Fibroblast of lung (primary cell): ENCODE measurements around the gene RAET1G. TPM values are rescaled to one million over a fixed set of nuclear protein-coding genes. Genes with fewer than 3 reads are reported as not detected.
"Not testable (repeated sequence)": the region's sequence is repeated elsewhere in the genome, so short reads cannot be mapped to it uniquely, and the experiment has no call there.

Experiments used
- DNase-seq, 2 donors: peaks; one replicate each; pipeline versions ENCODE4 v3.0.0 to v3.0.0-alpha.2; 2010; ENCODE audit warnings: low read depth in 2 of 2
- H2AFZ ChIP-seq: 2 replicates; pipeline ENCODE4 v1.5.1; 2012; ENCODE audit warnings: low read length, control low read depth, inconsistent platforms
- H3K27ac ChIP-seq: 2 replicates; pipeline ENCODE4 v1.5.1; 2011; ENCODE audit warnings: low read length, control low read depth; ENCODE audit not compliant: insufficient read depth
- H3K27me3 ChIP-seq: 2 replicates; pipeline ENCODE4 v1.5.1; 2011; ENCODE audit warnings: mild to moderate bottlenecking, low read length; ENCODE audit not compliant: control insufficient read depth, insufficient read depth
- H3K36me3 ChIP-seq: 2 replicates; pipeline ENCODE4 v1.5.1; 2011; ENCODE audit warnings: low read length; ENCODE audit not compliant: control insufficient read depth, insufficient read depth
- H3K4me1 ChIP-seq: 2 replicates; pipeline ENCODE4 v1.5.1; 2011; ENCODE audit warnings: low read length; ENCODE audit not compliant: control insufficient read depth, insufficient read depth; ENCODE audit errors: extremely low read depth
- H3K4me2 ChIP-seq: 2 replicates; pipeline ENCODE4 v1.5.1; 2011; ENCODE audit warnings: low read length, control low read depth; ENCODE audit not compliant: insufficient read depth; ENCODE audit errors: extremely low read depth
- H3K4me3 ChIP-seq, 4 experiments: fragments of 200-600 bp in 1 of 4; sonication (generic) in 1 of 4; replicated peaks in 1 of 4; 2 replicates each; pipeline ENCODE4 v1.5.1; 2011 to 2016; ENCODE audit warnings: low read length in 4 of 4, low read depth in 3 of 4, mild to moderate bottlenecking in 3 of 4, control low read depth in 2 of 4, inconsistent platforms in 1 of 4, mixed read lengths in 1 of 4; ENCODE audit not compliant: insufficient read depth in 1 of 4; ENCODE audit errors: control extremely low read depth in 1 of 4
- H3K79me2 ChIP-seq: 2 replicates; pipeline ENCODE4 v1.5.1; 2012; ENCODE audit warnings: mild to moderate bottlenecking, low read length, inconsistent platforms; ENCODE audit not compliant: control insufficient read depth, insufficient read depth
- H3K9ac ChIP-seq: 2 replicates; pipeline ENCODE4 v1.5.1; 2011; ENCODE audit warnings: mild to moderate bottlenecking, low read length, control low read depth; ENCODE audit not compliant: insufficient read depth
- H3K9me3 ChIP-seq: 2 replicates; pipeline ENCODE4 v1.5.1; 2012; ENCODE audit warnings: low read depth, low read length; ENCODE audit not compliant: control insufficient read depth, insufficient read depth
- H4K20me1 ChIP-seq: 2 replicates; pipeline ENCODE4 v1.5.1; 2011; ENCODE audit warnings: low read length; ENCODE audit not compliant: control insufficient read depth, insufficient read depth; ENCODE audit errors: extremely low read depth
- CTCF ChIP-seq, 2 donors: IDR thresholded peaks in 1 of 2; conservative IDR thresholded peaks in 1 of 2; 1 replicate in 1 of 2; 2 replicates in 1 of 2; pipeline ENCODE4 v1.5.1; 2011 to 2012; ENCODE audit warnings: low read length in 2 of 2, control low read depth in 1 of 2, inconsistent platforms in 1 of 2, low read depth in 1 of 2, mild to moderate bottlenecking in 1 of 2
- EZH2 ChIP-seq: IDR thresholded peaks from 2 replicates; pipeline ENCODE4 v1.5.1; 2012; ENCODE audit warnings: low read length, control low read depth, mild to moderate bottlenecking; ENCODE audit errors: missing control alignments
- polyA plus RNA-seq, 2 donors: library from polyadenylated mRNA; depleted of rRNA in 1 of 2; stranded (reverse) in 1 of 2; unstranded in 1 of 2; fragments of >200 nt; gene quantifications; 2 replicates each; pipeline ENCODE4 v1.2.1, GENCODE V29; 2011 to 2012; ENCODE audit warnings: missing spikeins in 1 of 2
- total RNA-seq: library from RNA; depleted of rRNA; stranded (reverse); fragments of >200 nt; gene quantifications from 2 replicates; pipeline ENCODE4 v1.2.1, GENCODE V29; 2014

Gene RAET1G
- total and polyA plus RNA-seq, 2 donors (not counting 1 experiment from before 2014, with no cell fraction given): 3.3 to 8.8 TPM

DNA sequence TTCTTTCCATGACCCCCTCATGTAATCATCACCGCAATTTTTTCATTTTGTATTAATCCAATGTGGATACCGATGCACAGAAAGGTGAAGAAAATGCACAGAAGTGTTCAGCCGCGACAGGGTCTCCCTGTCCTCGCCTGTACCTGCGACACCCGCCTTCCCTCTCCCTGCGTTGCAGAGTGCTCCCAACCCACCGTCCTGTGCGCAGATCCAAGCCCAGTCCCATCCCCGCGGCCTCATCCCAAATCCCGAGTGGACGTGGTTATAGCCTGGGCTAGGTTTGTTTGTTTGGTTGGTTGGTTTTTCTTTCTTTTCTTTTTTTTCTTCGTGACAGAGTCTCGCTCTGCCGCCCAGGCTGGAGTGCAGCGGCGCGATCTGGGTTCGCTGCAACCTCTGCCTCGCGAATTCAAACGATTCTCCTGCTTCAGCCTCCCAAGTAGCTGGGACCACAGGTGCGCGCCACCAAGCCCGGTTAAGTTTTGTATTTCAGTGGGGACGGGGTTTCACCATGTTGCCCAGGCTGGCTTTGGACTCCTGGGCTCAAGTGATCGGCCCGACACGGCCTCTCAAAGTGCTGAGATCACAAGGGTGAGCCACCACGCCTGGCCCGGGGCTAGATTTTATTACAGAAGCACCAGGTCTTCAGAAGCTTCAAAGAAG, 536 bp upstream of the RAET1G start:
- Histone ChIP-seq H3K9ac (no peak overlapping the region), H3K9me3 (no peaks in the 10 kb centered on the region), H3K36me3 (no peaks in the 10 kb centered on the region), H3K27ac (no peak overlapping the region), H2AFZ (peak overlapping the region; percentile 71), H3K4me1 (peaks cover 6% of the 10 kb centered on the region), H3K27me3 (no peaks in the 10 kb centered on the region), H3K4me3 (peak overlapping the region; percentile 41 to 77 (median 69)), H3K4me2 (peak overlapping the region; percentile 79), H4K20me1 (no peaks in the 10 kb centered on the region), H3K79me2 (no peaks in the 10 kb centered on the region)
- no peak for DNase-seq
- no peak for TF ChIP-seq CTCF (conservative IDR thresholded peaks at IDR 0.05 in 1 of 2, IDR thresholded peaks at IDR 0.05 in 1 of 2; ENCODE audit: low read depth in 1 of 2, low read length in 2 of 2)
- no peak for TF ChIP-seq EZH2

GRCh38 chr6:149922091-149922490, 830 bp downstream of the RAET1G start:
- peak overlapping the region; percentile 79 for H3K4me2 ChIP-seq
- not testable (repeated sequence) for H3K79me2 ChIP-seq, DNase-seq, H3K27me3 ChIP-seq, H2AFZ ChIP-seq, H4K20me1 ChIP-seq, H3K36me3 ChIP-seq, H3K27ac ChIP-seq, H3K4me1 ChIP-seq, H3K9ac ChIP-seq, H3K9me3 ChIP-seq
- H3K4me3 ChIP-seq: peak overlapping the region in 2 of 4 experiments; percentile 14 to 76

DNA sequence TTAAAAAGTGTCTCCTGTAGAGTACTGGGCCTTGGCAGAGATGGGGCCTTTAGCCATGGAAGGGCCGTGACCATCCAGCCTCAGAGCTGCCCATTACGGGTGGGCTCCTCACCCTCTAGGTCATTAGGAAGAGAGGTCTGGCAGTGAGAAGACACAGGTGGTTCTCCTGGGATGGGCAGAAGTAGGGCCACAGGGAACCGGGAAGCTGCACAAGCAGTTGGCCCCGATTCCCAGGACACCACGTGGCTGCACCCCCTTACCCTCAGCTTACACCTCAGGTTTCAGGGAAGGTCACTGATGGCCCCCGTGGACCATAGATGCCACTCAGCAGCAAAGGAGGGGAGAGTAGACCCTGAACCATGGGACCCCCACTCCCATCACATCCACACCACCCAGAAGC, 1.6 kb downstream of the RAET1G start:
- Histone ChIP-seq H3K4me1 (peaks cover 6% of the 10 kb centered on the region), H3K4me2 (no peak overlapping the region), H3K27ac (no peak overlapping the region), H3K36me3 (no peaks in the 10 kb centered on the region), H2AFZ (no peak overlapping the region), H3K9ac (no peak overlapping the region), H3K9me3 (no peaks in the 10 kb centered on the region), H4K20me1 (no peaks in the 10 kb centered on the region), H3K79me2 (no peaks in the 10 kb centered on the region), H3K27me3 (no peaks in the 10 kb centered on the region), H3K4me3 (no peak overlapping the region)
- TF ChIP-seq EZH2 (no peak), CTCF (conservative IDR thresholded peaks at IDR 0.05 in 1 of 2, IDR thresholded peaks at IDR 0.05 in 1 of 2; ENCODE audit: low read depth in 1 of 2, low read length in 2 of 2) (no peak)
- no peak for DNase-seq
